Tibial artery (tissue), 4 donors: ENCODE results near the gene MYO3B.
"Not testable (repeated sequence)": the region's sequence is repeated elsewhere in the genome, so short reads cannot be mapped to it uniquely, and the experiment has no call there.

ENCODE experiments used
- DNase-seq, 2 donors: peaks; one replicate each; pipeline ENCODE4 v3.0.0-alpha.2; 2019
- H3K27ac ChIP-seq, 2 donors: fragments of 200-600 bp; sonication (generic) in 1 of 2; 1 replicate in 1 of 2; 2 replicates in 1 of 2; pipeline ENCODE4 v1.5.1; 2018 to 2019; ENCODE audit warnings: mild to moderate bottlenecking in 1 of 2
- H3K27me3 ChIP-seq, 2 donors: fragments of 200-600 bp; sonication (generic) in 1 of 2; one replicate each; pipeline versions ENCODE4 v1.5.1 to v1.6.0; 2016 to 2019
- H3K36me3 ChIP-seq, 3 donors: fragments of 200-600 bp; sonication (generic) in 2 of 3; one replicate each; pipeline ENCODE4 v1.5.1; 2016 to 2019; ENCODE audit warnings: mild to moderate bottlenecking in 2 of 3
- H3K4me1 ChIP-seq, 4 donors: fragments of 200-600 bp; sonication (generic) in 2 of 4; 1 replicate in 3 of 4; 2 replicates in 1 of 4; pipeline ENCODE4 v1.5.1; 2016 to 2019
- H3K4me3 ChIP-seq, 2 donors: fragments of 200-600 bp; sonication (generic) in 1 of 2; 1 replicate in 1 of 2; 2 replicates in 1 of 2; pipeline ENCODE4 v1.5.1; 2018 to 2019; ENCODE audit warnings: mild to moderate bottlenecking in 2 of 2
- H3K9me3 ChIP-seq, 3 donors: fragments of 200-600 bp; sonication (generic) in 1 of 3; one replicate each; pipeline ENCODE4 v1.5.1; 2016 to 2019
- intact Hi-C: fragments of 100-400 bp; cut with DNase I; formaldehyde crosslinking; loops from one replicate; pipeline ENCODE4 v1.15.0; 2023; ENCODE audit warnings: low total_unique reads
- TF ChIP-seq, protein P1 (sequence below), 2 experiments: fragments of 200-600 bp in 1 of 2; fragments of 450-650 bp in 1 of 2; IDR thresholded peaks; one replicate each; pipeline ENCODE4 v1.5.1; 2017 to 2019; ENCODE audit warnings: antibody characterized with exemption in 2 of 2, mild to moderate bottlenecking in 1 of 2, moderate library complexity in 1 of 2

Gene MYO3B

GRCh38 chr2:170212625-170213280 is 34.8 kb downstream of the MYO3B start:
- H3K27ac ChIP-seq, result no peak overlapping the region
- no peaks in the 10 kb centered on the region for H3K9me3 ChIP-seq
- no peaks in the 10 kb centered on the region for H3K36me3 ChIP-seq
- no peak for DNase-seq
- intact Hi-C loops, result no loop called here
- TF ChIP-seq, protein P1, sequence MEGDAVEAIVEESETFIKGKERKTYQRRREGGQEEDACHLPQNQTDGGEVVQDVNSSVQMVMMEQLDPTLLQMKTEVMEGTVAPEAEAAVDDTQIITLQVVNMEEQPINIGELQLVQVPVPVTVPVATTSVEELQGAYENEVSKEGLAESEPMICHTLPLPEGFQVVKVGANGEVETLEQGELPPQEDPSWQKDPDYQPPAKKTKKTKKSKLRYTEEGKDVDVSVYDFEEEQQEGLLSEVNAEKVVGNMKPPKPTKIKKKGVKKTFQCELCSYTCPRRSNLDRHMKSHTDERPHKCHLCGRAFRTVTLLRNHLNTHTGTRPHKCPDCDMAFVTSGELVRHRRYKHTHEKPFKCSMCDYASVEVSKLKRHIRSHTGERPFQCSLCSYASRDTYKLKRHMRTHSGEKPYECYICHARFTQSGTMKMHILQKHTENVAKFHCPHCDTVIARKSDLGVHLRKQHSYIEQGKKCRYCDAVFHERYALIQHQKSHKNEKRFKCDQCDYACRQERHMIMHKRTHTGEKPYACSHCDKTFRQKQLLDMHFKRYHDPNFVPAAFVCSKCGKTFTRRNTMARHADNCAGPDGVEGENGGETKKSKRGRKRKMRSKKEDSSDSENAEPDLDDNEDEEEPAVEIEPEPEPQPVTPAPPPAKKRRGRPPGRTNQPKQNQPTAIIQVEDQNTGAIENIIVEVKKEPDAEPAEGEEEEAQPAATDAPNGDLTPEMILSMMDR (IDR thresholded peaks at IDR 0.05), result no peak
- no peaks in the 10 kb centered on the region for H3K4me1 ChIP-seq
- no peaks in the 10 kb centered on the region for H3K27me3 ChIP-seq
- H3K4me3 ChIP-seq, result no peak overlapping the region

DNA sequence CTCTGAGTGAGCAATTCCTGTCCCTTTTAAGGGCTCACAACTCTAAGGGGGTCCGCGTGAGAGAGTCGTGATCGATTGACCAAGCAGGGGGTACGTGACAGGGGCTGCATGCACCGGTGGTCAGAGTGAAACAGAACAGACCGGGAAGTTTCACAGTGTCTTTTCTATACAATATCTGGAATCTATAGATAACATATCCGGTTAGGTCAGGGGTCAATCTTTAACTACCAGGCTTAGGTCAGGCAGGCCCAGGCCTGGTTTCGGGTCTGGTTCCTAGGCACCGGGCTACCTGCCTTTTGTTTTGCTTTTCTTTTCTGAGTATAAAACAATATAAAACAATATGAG is 35.3 kb downstream of the MYO3B start:
- H3K4me1 ChIP-seq, H3K36me3 ChIP-seq, H3K4me3 ChIP-seq, H3K9me3 ChIP-seq, H3K27me3 ChIP-seq, DNase-seq, intact Hi-C loops, H3K27ac ChIP-seq: not testable (repeated sequence)

- no peaks in the 10 kb centered on the region for H3K27me3 ChIP-seq
- intact Hi-C loops, result no loop called here
- no peak overlapping the region for H3K4me3 ChIP-seq
- no peaks in the 10 kb centered on the region for H3K36me3 ChIP-seq
- no peak for DNase-seq
- TF ChIP-seq, protein P1 (IDR thresholded peaks at IDR 0.05), result no peak
- no peaks in the 10 kb centered on the region for H3K4me1 ChIP-seq
- no peaks in the 10 kb centered on the region for H3K9me3 ChIP-seq
- H3K27ac ChIP-seq, result no peak overlapping the region
Observed at GRCh38 chr2:170213651-170214050, 35.7 kb downstream of the MYO3B start.

DNA sequence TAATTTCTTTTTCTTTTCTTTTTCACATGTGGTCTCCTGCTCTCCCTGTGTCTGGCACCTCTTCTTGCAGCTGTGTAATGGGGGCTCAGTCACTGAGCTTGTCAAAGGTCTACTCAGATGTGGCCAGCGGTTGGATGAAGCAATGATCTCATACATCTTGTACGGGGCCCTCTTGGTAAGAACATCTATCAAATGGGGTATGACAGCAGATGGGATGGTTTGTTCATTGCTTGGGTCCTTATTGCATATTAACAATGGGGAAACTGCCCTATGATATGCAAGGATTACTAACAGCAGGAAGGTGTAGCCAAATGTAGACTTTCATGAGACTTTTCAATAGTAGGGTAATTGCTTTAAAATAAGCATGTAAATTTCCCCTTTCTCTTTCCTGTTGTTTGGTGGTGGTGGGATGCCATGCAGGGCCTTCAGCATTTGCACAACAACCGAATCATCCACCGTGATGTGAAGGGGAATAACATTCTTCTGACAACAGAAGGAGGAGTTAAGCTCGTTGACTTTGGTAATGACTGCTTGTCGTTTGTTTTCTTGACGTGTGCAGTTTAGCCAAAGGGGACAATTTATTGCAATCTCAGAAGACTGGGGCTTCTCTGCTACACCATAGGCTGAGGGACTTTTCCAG is 36.5 kb downstream of the MYO3B start:
- H3K27me3 ChIP-seq, result no peaks in the 10 kb centered on the region
- DNase-seq, result no peak
- H3K4me3 ChIP-seq, result no peak overlapping the region
- H3K36me3 ChIP-seq, result no peaks in the 10 kb centered on the region
- TF ChIP-seq, protein P1 (IDR thresholded peaks at IDR 0.05), result no peak
- H3K27ac ChIP-seq, result no peak overlapping the region
- no peaks in the 10 kb centered on the region for H3K4me1 ChIP-seq
- intact Hi-C loops, result no loop called here
- H3K9me3 ChIP-seq, result no peaks in the 10 kb centered on the region

DNA sequence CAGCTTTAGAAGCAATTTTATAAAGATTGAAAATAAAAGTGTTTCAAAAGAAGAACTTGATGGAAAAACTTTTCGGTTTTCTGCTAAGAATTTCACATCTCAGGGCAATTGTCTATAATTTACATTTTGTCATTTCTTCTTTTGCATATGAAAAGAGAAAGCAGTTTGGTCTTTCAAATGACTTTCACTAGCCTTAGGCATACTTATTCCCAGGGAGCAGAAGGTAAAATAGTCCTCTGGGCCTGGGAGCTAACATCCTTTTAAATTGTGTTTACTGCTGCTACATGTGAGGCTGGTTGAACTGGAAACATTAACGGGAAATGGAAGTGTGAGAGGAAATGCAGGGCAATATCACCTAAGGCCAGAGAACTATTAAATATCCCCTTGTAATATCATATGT is 37.1 kb downstream of the MYO3B start:
- Histone ChIP-seq H3K36me3 (no peaks in the 10 kb centered on the region), H3K4me1 (no peaks in the 10 kb centered on the region), H3K27me3 (no peaks in the 10 kb centered on the region), H3K4me3 (no peak overlapping the region), H3K27ac (no peak overlapping the region), H3K9me3 (no peaks in the 10 kb centered on the region)
- DNase-seq, result no peak
- intact Hi-C loops, result no loop called here
- TF ChIP-seq, protein P1 (IDR thresholded peaks at IDR 0.05), result no peak

- H3K4me1 ChIP-seq, result no peaks in the 10 kb centered on the region
- intact Hi-C loops, result no loop called here
- no peak for DNase-seq
- no peaks in the 10 kb centered on the region for H3K9me3 ChIP-seq
- H3K36me3 ChIP-seq, result no peaks in the 10 kb centered on the region
- TF ChIP-seq, protein P1 (IDR thresholded peaks at IDR 0.05), result no peak
- no peak overlapping the region for H3K27ac ChIP-seq
- H3K4me3 ChIP-seq, result no peak overlapping the region
- no peaks in the 10 kb centered on the region for H3K27me3 ChIP-seq
Observed at GRCh38 chr2:170216428-170216827, 38.5 kb downstream of the MYO3B start.
